T-helper 22 cell (primary cell): ENCODE measurements around the gene VRTN.
A peak's percentile ranks its signal among the peaks of the same experiment; 100 is the strongest.
"Not testable (repeated sequence)": the region's sequence is repeated elsewhere in the genome, so short reads cannot be mapped to it uniquely, and the experiment has no call there.

Experiments used
- DNase-seq: peaks from one replicate; pipeline ENCODE4 v3.0.0-alpha.2; 2020; ENCODE audit warnings: low read depth

Gene VRTN, protein sequence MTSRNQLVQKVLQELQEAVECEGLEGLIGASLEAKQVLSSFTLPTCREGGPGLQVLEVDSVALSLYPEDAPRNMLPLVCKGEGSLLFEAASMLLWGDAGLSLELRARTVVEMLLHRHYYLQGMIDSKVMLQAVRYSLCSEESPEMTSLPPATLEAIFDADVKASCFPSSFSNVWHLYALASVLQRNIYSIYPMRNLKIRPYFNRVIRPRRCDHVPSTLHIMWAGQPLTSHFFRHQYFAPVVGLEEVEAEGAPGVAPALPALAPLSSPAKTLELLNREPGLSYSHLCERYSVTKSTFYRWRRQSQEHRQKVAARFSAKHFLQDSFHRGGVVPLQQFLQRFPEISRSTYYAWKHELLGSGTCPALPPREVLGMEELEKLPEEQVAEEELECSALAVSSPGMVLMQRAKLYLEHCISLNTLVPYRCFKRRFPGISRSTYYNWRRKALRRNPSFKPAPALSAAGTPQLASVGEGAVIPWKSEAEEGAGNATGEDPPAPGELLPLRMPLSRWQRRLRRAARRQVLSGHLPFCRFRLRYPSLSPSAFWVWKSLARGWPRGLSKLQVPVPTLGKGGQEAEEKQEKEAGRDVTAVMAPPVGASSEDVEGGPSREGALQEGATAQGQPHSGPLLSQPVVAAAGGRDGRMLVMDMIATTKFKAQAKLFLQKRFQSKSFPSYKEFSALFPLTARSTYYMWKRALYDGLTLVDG

DNA sequence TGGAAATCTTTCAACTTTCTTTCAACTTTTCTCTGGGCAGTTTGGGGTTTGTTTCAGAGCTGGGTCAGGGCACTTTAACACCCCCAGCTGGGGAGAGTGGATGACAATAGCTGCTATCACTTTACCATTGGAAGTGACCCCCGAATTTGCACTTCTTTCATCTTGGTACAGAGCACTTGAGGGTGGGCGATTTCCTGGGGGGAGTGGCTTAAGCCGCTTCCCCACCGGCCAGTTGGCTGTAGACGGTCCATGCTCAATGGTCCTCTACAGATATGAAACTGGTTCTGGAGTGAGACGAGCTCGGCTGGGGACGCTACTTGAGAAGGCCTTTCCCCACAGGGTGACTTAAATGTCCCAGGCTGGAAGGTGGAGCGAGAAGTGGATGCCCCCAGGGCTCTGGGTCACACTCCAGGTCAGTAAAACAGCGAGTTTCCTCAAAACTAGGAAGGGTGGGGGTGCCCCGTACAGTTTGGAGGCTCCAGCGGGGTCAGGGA is at the start of gene VRTN:
TSS of gene VRTN (plus strand) at position 231 of the 494 bp plus-strand sequence. CDS start 8,313 bp downstream, outside the sequence.
- no peak for DNase-seq

- DNase-seq: peak; percentile 13
Observed at GRCh38 chr14:74299061-74299545, 49.2 kb upstream of the VRTN start.

DNA sequence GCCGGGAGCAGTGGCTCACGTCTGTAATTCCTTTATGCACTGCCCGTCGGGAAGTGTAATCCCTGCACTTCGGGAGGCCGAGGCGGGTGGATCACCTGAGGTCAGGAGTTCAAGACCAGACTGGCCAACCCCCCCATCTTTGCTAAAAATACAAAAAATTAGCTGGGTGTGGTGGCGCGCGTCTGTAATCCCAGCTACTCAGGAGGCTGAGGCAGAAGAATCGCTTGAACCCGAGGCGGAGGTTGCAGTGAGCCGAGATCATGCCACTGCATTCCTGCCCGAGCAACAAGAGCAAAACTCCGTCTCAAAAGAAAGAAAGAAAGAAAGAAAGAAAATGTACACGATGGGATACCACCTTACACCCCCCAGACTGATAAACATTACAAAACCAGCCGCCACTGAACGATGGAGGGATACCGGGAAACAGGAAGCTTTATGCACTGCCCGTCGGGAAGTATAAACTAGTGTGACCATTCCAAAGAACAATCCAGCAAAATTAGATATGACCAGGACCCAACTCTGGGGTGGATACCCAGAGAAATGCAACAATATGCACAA is 46.6 kb upstream of the VRTN start:
- no peak for DNase-seq

DNA sequence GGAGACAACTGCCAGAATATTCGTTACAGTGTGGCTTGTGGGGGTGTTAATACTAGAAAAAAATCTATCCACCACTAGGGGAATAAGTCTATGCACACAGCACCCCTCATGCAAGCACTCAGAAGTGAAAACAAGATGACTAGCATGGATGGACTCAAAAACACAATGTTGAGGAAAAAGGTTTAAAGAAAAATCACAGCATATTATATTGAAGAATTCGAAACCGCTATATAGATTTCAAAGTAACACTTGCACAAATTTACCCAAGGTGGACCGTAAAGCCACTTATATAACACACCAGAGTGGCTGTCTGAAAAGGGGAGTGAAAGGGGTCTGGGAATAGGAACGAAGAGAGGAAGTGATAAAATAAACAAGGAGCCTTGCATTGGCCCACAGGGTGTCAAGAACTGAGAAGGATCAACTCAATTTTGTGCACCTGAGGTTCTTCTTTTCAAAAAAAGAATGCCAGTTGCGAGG is 46.1 kb upstream of the VRTN start:
- no peak for DNase-seq

DNA sequence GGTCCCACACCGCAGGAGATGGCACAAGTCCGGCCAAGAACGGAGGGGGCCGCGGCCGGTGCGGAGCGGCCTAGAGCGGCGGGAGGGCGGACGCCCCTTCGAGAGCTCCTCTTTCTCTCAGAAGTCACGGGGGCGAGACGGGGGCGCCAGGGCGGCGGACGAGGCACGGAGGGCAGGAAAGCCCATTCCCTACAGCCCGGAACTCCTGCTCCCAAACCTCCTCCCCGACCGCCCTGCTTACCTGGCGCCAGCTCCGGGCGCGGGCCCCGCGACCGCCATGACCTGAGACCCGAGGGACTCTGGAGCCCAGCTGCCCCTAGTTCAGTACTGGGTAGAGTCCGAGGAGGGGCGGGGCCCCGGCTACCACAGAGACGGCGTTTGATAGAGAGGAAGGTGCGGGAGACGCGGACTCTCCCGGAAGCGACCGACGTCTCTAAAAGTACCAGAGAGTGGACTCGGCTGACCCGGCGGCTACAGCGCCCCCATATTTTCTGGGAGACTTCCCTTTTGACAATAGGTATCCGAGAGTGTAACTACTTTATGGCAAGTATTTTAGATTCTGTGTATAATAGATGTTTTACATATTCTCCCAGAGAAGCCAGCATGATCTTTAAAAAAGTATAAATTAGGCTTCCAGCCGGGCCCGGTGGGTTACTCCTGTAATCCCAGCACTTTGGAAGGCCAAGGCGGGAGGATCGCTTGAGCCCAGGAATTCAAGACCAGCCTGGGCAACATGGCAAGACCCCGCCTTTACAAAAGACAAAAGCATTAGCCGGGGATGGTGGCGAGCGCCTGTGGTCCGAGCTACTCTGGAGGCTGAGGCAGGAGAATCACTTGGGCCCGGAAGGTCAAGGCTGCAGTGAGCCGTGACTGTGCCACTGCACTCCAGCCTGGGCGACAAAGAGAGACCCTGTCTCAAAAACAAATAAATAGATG is 45.4 kb upstream of the VRTN start, which contains the start of gene ABCD4:
TSS of gene ABCD4 (minus strand) at position 301 of the 936 bp plus-strand sequence. CDS start at position 279, 22 bp downstream.
- peak; percentile 65 for DNase-seq

GRCh38 chr14:74308695-74309094 is 39.6 kb upstream of the VRTN start:
- no peak for DNase-seq

- no peak for DNase-seq
Observed at GRCh38 chr14:74309125-74310022, 38.9 kb upstream of the VRTN start.

DNA sequence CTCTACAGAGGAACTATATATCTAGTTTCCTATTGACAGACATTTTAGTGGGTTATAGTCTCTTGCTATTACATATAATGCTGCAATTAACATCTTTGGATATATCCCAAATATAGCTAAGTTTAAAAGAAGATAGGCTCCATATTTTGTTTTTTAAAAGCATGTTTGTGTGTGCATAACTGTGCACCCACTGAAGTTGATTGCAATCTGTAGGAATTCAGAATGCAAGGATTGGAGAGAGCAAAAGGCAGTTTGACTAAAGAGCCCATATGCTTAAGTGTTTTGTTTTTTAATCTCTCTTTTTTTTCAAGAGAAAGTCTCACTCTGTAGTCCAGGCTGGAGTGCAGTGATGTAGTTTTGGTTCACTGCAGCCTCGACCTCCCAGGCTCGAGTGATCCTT is 36.1 kb upstream of the VRTN start:
- no peak for DNase-seq

DNA sequence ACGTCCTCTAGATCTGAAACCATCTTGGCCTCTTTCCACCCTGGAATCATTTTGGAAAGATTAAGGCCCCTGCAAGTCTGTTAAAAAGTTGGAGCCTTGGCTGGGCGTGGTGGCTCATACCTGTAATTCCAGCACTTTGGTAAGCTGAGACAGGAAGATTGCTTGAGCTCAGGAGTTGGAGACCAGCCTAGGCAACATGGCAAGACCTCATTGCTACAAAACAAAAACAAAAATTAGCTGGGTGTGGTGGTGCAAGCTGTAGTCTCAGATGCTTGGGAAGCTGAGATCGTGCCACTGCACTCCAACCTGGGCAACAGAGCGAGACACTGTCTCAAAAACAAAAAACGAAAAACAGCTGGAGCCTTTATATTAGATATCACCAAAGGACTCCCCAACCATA is 34.7 kb upstream of the VRTN start:
- no peak for DNase-seq

DNA sequence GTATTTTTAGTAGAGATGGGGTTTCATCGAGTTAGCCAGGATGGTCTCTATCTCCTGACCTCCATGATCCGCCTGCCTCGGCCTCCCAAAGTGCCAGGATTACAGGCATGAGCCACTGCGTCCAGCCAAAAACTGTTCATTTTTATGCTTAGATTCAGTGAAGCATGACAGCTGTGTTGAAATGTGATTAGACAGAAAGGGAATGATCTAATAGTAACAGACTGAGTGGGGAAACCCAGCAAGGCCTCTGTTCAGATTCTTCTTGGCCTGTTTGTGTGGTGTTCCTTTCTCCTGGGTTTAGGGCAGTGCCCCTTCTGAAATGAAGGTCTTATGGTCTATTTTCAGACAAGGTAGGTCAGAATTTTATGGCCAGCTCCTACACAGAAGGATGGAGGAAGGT is 33.7 kb upstream of the VRTN start:
- DNase-seq: no peak

- no peak for DNase-seq
Observed at GRCh38 chr14:74324931-74325361, 23.3 kb upstream of the VRTN start.

DNA sequence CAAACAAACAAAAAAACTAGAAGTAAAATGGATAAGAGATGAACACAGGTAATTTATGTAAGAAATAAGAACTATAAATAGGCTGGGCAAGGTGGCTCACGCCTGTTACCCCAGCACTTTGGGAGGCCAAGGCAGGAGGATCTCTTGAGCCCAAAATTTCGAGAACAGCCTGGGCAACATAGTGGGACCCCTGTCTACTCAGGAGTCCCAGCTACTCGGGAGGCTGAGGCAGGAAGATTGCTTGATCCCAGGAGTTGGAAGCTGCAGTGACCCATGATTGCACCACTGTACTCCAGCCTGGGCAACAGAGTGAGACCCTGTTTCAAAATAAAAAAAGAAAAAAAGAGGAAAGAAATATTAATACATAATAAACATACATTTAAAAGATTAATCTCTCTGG is 22.8 kb upstream of the VRTN start:
- DNase-seq: no peak

DNA sequence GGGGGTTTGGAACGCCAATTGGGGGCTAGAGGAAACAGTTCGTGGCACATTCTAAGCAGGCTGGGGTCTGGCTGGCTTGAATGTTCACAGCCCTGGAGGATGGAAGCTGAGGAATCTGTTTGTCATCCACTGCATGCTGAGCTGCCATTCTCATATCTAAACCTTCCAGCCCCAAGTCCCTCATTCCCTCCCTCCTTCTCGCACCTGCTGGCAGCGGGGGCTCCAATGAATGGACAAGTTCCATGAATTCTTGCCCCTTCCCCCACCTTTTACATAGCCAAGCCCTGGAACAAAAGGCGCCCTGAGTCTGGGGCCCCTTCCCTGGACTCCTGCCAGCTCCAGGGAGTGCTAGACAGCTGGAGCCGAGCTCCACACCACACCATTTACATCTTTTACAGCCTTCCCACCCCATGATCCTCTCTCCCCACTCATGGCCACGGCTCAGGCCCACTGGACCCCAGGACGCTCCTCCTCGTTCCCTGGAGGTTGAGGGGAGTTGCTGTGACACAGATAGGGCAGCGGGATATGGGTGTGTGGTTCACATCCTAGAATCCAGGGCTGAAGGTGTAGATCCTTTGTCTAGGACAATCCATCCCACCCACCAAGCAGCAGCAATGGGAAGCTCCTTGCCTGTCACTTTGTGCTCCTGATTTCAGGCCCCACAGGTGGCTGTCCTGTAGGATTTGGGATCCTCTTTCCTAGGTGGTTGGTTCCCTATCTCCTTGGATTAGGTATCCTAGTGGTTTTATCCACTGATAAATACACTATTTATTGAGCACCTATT is 21.7 kb upstream of the VRTN start:
- DNase-seq: no peak

DNA sequence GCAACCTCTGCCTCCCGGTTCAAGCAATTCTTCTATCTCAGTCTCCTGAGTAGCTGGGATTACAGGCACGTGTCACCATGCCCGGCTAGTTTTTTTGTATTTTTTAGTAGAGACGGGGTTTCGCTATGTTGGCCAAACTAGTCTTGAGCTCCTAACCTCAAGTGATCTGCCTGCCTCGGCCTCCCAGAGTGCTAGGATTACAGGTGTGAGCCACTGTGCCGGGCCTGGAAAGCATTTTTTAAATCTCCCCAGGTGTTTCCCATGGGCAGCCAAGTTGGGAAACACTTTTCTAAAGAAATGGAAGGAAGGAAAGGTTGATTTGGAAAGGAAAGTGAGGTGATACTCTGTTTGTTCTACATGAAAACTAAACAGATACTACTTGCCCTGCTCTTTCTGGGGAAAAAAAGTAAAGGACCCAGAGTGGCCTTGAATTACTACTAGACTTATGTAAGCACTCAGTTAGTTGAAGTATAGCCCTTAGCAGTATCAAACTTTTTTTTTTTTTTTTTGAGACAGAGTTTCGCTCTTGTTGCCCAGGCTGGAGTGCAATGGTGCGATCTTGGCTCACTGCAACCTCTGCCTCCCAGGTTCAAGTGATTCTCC is 18.2 kb upstream of the VRTN start:
- DNase-seq: not testable (repeated sequence)

DNA sequence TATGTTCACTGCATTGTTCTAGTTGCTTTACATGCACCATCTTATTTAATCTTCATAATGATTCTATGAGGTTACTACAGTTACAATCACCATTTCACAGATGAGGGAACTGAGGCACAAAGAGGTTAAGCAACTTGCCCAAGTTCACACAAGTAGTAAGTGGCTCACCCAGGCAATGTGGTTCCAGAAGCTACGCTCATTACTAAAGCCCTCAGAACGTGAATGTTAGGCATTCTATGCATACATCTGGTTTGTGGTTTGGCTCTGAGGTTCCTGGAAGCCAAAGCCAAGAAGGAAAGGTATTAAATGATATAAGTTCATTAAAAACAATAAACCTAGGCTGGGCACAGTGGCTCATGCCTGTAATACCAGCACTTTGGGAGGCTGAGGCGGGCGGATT is 14.4 kb upstream of the VRTN start:
- no peak for DNase-seq

DNA sequence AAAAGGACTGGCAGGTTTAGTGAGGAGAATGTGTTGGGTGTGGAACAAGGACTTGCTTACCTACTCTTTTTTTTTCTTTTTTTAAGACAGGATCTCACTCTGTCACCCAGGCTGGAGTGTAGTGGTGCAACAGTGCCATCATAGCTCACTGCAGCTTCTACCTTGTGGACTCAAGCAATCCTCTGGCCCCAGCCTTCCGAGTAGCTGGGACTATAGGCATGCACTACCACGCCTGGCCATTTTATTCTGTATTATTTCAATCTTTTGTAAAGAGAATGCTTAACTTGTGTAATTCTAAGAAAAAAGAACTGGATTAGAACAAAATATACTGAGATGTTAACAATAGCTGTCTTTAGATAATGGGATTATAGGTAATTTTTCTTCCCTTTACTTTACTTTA is 1.9 kb upstream of the VRTN start:
- no peak for DNase-seq

GRCh38 chr14:74347097-74347794 is 1.0 kb upstream of the VRTN start:
- no peak for DNase-seq

DNA sequence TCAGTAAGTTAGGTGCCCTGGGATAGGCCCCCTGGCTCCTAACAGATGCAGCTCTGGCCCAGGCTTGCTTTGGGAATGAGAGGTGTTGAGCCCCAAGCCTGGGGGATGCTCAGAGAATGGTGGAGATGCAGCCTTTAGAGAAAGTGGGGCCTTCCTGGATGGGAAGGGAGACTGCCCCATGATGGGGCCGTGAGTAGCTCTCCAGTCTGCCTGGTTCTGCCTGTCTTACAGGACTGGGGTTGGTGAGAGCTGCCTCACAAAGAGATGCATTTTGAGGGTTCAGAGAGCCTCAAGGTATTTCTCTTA is 523 bp upstream of the VRTN start:
- no peak for DNase-seq
